ENCODE measurements around the gene SRP19. TPM values are rescaled to one million over a fixed set of nuclear protein-coding genes. Genes with fewer than 3 reads are reported as not detected.
A peak's percentile ranks its signal among the peaks of the same experiment; 100 is the strongest.
"Not testable (repeated sequence)": the region's sequence is repeated elsewhere in the genome, so short reads cannot be mapped to it uniquely, and the experiment has no call there.

SRP19 gene
- 33.7 TPM for total RNA-seq

DNA sequence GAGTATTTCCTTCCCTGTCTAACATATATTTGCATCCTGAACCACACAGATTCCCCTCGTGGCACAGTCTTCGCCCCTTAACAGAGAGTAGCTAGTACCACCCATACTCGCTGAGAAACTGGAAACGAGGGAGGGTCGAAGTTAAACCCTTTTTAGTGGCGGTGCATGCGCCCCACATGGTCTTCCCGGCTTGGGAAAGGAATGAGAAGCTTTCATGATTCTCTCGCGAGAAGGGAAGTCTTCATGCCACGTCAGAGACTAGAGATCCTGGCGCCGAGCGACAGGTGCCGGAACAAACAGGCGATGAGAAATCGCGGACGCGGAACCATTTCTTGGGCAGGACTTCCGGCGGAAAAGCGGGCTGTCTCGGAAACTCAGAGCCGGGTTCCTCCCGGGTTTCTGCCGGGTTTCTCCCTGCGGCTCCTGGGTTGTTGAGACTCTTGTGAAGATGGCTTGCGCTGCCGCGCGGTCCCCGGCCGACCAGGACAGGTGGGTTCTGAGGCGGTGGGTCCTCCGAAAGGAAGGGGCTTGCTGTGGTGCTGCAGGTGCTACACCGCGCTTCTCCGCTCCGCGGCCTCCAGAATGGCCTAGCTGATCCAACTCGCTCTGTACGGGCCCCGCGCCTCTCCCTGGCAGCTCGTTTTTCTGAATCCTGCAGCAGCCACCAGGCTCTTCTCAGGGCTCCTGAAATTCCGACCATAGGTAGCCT, at the start of gene SRP19:
SRP19 (plus strand) TSS at position 359 of the 709 bp plus-strand sequence; CDS start at position 449, 90 bp downstream.
- peak; percentile 96 for DNase-seq (ENCODE audit: low spot score)

DNA sequence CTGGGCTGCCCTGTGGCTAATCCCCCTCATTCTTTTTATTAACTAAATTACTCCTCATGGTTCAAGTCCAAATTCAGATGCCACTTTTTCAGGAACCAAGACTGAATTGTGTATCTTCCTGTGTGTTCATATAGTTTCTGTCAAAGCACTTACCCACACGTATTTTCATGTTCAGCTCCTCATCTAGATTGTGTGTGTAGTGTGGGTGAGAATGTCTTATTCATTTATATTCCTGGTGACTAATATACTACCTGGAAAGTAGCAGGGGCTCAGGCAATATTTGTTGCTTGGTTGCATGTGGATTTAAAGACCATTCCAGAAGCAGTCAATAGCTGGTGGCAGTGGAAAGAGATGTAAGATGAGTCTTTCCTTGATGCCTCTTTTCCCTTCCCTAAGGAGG, 48.5 kb upstream of the SRP19 start:
- DNase-seq (ENCODE audit: low spot score), result no peak

DNA sequence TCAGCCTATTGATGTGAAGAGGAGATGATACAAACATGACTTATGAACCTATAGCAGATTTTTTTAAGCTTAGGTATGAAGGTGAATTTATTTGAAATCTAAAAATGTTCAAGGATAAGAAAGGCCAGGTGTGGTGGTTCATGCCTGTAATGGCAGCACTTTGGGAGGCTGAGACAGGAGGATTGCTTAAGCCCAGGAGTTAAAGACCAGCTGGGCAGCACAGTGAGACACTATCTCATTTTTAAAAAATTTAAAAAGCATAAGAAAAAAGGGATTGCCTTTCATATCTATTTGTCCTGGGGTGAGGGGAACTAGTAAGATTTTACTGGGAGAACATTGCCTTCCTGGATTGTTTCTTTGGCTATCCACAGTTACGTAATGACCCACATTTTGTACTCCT, 40.8 kb upstream of the SRP19 start:
- no peak for DNase-seq (ENCODE audit: low spot score)

DNA sequence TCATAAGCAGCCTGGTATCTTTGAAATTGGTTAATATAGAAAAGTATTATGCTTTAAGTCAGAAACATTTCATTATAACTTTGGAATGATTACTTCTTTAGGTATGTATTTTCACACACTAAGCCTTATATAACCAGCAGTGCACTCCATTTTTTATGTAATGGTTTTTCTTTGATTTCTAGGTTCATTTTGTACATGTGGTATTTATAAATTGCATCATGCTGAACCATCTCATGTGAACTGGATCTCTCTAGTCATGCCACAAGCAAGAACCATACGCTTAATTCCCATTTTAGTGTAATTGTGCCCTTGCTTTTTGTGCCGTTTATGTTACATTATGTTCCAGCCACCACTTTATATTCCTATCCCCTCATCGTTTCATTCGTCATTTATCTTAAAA, 38.6 kb upstream of the SRP19 start:
- DNase-seq (ENCODE audit: low spot score), result no peak

DNA sequence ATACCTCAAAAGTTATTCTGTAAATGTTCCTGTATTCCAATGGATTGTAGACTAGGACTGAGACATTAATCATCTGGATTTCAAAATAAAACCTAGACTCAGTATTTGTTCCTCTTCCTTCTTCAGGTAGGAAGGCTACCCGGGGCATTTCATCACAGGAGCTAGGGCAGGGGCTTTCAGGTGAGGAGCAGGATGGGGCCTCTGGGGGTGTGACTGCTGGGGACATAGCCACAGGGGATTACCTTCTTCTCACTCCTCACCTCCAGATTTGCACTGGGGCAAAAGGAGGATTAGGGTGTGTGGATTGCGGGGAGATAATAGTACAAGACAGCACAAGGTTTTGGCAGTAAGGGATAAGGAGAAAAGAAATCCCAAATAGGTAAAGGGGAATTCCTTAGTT, 37.9 kb upstream of the SRP19 start:
- DNase-seq (ENCODE audit: low spot score), result no peak

DNA sequence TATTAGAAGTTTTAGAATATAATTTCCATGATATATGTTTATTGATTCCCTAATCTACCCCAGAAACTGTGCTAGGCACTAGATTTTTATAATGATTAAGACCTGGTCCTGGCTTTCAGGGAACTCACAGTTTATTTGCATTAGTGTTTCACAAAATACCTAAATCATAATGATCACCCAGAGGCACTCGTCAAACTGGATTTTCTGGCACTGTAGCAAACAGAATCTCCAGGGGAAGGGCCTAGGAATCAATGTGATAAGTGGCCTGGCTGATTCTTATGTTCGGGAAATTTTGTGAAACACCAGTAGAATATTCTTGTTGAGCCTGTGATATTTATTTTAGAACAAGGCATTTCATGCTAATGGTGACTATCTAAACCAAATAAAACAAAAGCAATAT, 37.4 kb upstream of the SRP19 start:
- peak; percentile 50 for DNase-seq (ENCODE audit: low spot score)

DNA sequence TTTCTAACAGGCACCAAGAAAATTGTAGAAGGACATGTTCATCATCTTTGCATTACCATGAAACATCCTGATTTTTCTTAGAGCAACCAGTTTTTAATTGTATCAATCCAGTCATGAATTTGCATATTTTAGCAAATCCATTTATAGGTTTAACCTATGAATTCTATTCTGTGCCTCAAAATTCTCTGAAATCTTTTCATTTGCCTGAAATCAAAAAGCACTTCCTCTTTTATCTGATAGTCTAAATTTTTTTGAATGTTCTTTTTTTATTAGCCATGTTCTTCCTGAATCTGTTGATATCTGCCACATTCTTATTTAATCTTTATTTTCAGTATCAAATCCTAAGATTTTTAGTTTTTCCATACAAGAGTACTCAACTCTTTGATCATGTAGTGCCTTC, 36.9 kb upstream of the SRP19 start:
- no peak for DNase-seq (ENCODE audit: low spot score)

DNA sequence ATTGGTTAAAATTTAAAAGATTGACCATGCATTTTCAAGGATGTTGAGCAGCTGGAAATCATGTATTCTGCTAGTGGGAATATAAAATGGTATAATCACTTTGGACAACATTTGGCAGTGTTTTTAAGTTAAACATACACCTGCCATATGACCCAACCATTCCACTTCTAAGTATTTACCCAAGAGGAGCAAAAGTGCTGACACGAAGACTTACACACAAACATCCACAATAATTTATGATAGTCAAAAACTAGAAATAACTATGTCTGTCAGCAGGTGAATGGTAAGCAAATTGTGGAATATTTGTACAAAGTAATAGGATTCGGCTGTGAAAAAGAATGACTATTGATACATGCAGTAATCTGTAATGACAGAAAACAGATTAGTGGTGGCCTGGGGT, 30.7 kb upstream of the SRP19 start:
- no peak for DNase-seq (ENCODE audit: low spot score)

DNA sequence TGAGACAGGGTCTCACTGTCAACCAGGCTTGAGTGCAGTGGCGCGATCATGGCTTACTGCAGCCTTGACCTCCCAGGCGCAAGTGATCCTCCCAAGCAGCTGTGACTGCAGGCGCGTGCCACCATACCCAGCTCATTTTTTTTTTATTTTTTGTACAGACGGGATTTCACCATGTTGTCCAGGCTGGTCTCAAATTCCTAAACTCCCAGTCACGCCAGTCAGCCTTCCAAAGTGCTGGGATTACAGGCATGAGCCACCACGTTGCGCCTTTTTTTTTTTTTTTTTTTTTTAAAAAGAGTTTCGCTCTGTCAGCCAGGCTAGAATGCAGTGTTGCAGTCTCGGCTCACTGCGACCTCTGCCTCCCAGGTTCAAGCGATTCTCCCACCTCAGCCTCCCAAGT, 27.1 kb upstream of the SRP19 start:
- DNase-seq (ENCODE audit: low spot score), result no peak

DNA sequence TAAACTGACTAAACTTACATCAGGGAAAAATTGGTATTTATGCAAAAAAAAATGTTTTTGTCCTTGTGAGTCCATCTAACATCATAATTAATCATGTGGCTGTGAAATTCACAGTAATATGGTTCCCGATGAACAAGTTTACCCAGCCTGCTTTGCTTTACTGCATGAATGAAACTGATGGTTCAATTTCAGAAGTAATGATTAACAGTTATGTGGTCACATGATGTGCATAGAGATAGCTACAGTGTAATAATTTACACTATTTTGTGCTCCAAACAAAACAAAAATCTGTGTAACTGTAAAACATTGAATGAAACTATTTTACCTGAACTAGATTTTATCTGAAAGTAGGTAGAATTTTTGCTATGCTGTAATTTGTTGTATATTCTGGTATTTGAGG, 16.6 kb upstream of the SRP19 start:
- no peak for DNase-seq (ENCODE audit: low spot score)

DNA sequence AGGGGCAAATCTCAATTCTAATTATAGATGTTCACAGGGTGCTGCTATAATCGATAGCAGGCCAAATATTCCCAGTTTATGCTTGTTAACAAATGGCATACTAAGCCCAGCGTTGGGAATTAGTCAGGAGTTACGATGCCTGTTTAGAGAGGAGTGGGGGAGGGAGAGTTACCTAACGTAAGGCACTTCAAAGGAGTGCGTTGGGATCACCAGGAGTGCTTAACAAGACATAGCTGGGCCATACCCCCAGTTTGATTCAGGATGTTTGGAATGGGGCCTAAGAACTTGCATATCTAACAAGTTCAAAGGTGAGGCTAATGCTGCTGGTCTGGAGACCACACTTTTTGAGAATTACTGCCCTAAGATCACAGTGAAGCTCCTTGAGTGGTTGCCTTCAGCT, 14.5 kb upstream of the SRP19 start:
- DNase-seq (ENCODE audit: low spot score), result no peak

DNA sequence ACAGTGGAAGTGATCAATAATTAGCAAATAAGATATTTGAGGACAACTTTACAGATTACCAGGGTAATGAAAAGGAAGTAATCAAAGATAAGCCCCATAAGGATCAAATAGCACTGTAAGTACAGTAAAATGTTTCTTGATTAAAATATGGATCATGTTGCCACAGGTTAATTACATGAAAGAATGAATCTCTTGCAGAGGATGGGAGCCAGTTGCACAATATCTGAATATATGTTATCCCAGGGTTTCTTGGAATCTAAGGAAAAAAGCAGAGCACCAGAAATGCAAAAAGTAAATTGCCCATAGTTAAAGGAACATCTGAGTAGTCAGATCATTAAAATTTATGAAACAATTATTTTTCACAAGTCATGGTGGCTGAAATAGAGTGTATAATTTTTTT, 13.8 kb upstream of the SRP19 start:
- DNase-seq (ENCODE audit: low spot score), result no peak

DNA sequence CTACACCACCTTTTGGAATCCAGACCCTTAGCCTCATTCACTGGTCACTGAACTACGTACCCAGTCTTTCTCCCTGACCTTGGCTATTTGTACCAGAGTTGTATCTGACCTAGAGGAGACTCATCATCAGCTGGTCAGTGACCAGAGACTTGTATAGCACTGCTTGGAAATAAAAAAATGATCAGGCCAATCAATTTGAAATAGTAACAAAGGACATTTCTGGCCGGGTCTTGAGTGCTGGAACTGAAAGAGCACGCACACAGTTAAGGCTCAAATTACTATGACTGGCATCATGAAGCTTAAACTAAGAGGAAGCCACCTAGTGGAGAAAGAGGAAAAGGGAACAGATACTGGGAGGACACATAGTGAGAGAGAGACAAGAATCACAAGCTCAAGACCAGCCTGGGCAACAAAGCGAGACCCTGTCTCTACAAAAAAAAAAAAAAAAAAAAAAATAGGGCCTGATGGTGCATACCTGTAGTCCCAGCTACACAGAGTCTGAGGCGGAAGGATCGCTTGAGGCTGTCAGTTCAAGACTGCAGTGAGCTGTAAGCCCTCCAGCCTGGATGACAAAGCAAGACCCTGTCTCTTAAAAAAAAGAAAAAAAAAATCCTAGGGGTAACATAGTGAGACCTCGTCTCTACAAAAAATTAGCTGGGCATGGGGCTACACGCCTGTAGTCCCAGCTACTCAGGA, 12.8 kb upstream of the SRP19 start:
- DNase-seq (ENCODE audit: low spot score), result no peak

DNA sequence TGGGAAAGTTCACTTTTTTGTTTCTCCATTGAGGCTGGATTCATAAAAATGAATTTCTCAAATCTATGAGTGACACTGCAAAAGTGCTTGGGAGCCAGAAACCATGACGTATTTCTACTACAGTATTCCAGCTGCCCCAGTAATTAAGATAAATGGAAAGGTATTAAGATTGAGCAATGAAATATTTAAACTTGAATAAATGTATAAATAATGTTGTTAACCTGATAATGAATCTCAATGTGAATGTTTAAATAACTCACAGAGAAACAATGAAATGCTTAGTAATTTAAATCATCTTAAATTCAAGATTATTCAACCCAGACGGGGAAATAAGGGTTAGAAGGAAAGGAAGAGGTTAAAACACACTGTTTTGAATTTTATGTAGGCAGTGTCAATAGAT, 11.2 kb upstream of the SRP19 start:
- no peak for DNase-seq (ENCODE audit: low spot score)

DNA sequence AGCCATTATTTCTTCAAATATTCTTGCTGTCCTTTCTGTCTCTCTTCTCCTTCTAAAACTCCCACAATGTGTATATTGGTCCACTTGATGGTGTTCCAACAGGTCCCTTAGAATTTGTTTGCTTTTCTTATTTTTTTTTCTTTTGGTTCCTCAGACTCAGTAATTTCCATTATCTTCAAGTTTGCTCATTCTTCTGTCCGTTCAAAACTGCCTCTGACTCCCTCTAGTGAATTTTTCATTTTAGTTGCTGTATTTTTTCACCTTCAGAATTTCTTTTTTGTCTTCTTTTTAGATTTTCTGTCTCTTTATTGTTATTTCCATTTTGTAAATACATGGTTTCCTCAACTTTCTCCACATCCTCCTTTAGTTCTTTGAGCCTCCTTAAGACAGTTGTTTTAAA, 6.4 kb upstream of the SRP19 start:
- DNase-seq (ENCODE audit: low spot score), result no peak

DNA sequence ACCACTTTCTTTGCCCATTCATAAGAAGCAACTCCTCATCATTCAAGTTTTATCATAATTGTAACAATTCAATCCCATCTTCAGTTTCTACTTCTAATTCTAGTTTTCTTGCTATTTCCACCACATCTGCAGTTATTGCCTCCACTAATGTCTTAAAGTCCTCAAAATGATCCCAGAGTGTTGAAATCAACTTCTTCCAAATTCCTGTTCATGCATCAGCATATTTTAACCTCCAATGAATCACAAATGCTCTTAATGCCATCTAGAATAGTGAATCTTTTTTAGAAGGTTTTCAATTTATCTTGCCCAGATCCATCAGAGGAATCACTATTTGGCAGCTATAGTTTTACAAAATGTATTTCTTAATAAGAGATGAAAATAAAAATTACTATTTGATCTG, 3.2 kb upstream of the SRP19 start:
- no peak for DNase-seq (ENCODE audit: low spot score)

DNA sequence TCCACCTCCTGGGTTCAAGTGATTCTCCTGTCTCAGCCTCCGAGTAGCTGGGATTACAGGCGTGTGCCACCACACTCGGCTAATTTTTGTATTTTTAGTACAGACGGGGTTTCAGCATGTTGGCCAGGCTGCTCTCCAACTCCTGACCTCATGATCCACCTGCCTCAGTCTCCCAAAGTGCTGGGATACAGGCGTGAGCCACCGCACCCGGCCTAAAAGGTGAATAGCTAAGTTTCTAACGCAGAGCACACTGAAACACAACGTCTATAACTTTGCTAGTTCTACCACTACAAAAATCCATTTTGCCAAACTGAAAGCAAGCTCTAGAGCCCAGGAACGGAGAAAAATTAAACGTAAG, 537 bp upstream of the SRP19 start:
- DNase-seq (ENCODE audit: low spot score), result not testable (repeated sequence)

DNA sequence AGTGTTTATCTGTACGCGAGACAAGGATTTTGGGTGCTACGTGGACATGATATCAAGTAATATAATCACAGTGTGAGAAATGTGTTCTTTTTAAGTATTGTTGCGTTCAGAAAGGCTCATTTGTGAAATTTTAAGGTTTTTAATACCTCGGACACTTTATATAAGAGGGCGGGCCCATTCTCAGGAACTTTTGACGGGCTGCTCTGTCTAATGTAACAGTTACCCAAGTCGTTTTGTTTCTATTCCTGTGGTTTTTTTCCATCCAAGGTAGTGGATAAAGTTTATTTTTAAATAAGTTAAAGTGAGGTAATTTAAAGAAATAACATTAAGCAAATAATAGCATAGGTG, 525 bp downstream of the SRP19 start:
- no peak for DNase-seq (ENCODE audit: low spot score)

DNA sequence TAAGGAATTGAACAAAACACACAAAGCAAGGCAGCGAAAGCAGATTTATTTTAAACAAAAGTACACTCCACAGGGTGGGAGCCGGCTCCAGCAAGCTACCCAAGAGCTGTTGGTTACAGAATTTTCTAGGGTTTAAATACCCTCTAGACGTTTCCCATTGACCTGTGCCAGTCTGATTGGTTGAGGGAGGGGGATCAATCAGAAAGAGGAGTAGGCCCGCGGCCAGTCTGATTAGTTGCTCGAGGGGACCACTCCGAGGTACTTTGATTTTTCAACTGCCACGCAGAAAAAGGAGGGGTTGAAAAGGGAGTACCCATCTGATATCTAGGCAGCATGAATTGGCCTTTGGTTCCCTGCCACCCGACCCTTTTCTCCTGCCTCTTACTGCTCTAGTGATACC, 998 bp downstream of the SRP19 start:
- no peak for DNase-seq (ENCODE audit: low spot score)

DNA sequence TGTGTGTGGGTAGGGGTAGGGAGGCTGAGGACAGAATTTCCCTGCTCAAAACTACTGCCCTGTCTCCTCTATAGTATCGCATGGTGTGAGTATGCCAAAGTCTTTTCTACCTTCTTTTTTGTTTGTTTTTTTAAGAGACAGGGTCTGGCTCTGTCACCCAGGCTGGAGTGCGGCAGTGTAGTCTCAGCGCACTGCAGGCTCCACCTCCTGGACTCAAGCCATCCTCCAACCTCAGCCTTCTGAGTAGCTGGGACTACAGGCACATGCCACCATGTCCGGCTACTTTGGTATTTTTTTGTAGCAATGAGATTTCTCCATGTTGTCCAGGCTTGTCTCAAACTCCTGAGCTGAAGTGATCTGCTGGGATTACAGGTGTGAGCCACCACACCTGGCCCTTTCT, 2.5 kb downstream of the SRP19 start:
- DNase-seq (ENCODE audit: low spot score), result no peak

DNA sequence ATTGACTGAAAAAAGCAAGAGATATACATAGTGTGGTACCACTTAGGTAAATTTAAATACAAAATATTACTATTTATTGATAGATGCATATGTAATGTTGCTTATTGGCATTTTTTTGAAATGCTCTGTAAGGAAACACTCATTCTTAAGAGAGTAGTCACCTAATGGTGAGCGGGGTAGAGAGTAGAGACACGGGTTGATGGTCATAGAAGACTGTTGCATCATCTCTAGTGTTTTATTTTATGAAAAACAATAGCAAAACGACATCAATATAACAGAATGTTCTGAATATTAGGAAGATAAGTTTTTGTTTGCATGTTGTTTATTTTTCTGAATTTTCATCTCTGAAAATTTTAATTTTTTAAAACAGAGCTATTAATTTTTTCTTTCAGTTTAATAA, 4.0 kb downstream of the SRP19 start:
- DNase-seq (ENCODE audit: low spot score), result no peak

DNA sequence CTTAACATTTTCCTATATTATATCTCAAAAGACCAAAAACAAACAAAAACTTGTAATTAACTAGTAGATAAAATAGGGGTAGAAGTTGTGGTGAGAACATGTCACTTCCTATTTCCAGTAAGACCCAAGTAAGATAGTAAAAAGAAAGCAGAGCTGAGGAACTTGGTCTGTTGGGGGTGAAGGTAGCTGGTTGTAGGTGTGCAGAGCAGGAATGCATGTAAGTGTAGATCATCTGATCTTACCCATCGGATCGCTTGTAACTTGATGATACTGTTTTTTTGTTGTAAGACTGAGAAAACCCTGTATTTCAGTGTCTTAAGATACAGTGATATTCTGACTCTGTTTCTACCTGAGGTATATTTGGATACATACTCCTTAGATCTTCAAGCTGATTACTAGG, 5.7 kb downstream of the SRP19 start:
- no peak for DNase-seq (ENCODE audit: low spot score)

DNA sequence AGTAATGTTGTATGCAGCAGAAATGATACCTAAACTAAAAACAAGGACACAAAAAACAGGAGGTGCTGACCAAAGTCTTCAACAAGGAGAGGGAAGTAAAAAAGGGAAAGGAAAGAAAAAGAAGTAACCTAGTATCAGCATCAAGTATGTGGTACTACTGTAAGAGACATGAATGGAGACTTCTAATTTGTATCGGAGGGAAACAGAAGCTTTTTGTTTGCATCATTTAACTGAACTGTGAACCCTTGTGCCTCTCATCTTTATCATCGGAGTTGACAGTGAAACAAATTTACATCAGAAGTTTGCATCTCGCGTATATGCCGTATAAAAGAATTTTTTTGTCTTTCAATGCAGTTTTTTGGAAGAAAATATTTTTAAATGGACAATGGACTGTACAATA, 6.3 kb downstream of the SRP19 start:
- no peak for DNase-seq (ENCODE audit: low spot score)

DNA sequence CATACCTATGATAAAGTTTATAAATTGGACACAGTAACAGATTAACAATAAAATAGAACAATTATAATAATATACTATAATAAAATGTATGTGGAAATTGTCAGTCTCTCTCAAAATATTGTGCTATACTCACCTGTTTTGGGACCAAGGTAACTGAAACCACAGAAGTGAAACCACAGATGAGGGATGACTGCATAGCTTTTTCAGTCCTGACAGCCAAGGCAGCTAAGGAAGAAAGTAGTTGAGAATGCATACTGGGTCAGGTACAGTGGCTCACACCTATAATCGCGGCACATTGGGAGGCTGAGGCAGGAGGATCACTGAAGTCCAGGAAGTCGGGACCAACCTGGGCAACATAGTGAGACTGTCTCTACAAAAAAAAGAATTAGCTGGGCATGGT, 8.9 kb downstream of the SRP19 start:
- DNase-seq (ENCODE audit: low spot score), result no peak
